ENCODE measurements around the gene PARD3B.

Gene PARD3B

DNA sequence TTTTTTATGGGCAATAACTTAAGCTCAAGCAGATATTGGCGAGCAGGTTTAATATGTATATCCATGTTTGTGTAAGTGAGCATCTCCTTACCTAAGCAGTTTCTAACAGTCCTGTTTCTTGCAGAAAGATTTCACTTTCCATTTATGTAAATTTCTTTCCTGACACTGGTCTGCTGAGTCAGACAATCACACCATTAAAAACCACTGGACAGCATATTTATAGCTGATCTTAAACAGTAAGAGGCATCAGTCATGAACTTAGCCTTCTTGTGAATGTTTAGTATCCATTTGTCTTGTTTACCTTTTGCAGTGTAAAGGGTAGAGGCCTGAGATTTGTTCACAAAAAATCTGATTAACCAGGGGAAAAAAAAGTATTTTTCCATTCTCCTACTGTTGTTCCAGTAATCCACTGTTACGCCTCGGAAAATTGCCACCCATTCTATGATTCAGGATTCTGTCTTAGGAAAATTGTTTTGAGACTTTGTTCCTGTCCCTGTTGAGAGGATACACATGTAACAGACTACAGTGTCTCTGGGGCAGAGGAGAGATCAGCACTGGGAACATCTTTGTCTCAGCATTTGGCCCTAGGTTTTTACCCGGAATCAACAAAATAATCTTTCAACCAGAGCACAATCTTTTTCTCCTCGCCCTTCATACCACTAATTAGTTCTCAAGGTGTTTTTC lies 616.0 kb downstream of the PARD3B start:
- TF ChIP-seq, protein P1, sequence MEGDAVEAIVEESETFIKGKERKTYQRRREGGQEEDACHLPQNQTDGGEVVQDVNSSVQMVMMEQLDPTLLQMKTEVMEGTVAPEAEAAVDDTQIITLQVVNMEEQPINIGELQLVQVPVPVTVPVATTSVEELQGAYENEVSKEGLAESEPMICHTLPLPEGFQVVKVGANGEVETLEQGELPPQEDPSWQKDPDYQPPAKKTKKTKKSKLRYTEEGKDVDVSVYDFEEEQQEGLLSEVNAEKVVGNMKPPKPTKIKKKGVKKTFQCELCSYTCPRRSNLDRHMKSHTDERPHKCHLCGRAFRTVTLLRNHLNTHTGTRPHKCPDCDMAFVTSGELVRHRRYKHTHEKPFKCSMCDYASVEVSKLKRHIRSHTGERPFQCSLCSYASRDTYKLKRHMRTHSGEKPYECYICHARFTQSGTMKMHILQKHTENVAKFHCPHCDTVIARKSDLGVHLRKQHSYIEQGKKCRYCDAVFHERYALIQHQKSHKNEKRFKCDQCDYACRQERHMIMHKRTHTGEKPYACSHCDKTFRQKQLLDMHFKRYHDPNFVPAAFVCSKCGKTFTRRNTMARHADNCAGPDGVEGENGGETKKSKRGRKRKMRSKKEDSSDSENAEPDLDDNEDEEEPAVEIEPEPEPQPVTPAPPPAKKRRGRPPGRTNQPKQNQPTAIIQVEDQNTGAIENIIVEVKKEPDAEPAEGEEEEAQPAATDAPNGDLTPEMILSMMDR (IDR thresholded peaks at IDR 0.05; ENCODE audit: low read depth, low read length, missing control alignments), result no peak
- Histone ChIP-seq H3K4me3 (ENCODE audit: low read depth, low read length) (no peak overlapping the region), H3K27ac (no peak overlapping the region), H3K27me3 (replicated peaks) (no peaks in the 10 kb centered on the region), H3K36me3 (replicated peaks) (no peaks in the 10 kb centered on the region)
- DNase-seq, result no peak
- in situ Hi-C loops (cut with HindIII; ENCODE audit: low pct_ligation_motif_present, low sequenced_read_pairs), result no loop called here

DNA sequence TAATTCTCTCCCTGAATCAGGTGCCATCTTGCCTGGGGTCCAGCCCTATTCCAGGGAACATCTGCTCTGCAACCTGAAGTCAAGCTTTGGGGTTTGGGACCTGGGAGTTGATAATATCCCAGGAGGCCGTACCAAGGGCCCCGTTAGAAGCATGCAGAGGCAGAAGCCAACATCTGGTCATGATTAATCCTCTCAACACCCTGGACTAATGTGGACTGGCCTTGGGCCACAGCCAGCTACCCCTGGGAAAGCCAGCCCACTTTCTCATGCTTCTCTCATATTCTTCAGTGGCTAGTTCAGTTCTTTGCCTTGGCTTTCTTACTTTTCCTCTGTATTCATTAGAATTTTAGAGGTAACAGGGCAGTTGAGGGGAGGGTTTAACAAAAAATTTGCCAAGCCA lies 621.5 kb downstream of the PARD3B start:
- Histone ChIP-seq H3K36me3 (replicated peaks) (no peaks in the 10 kb centered on the region), H3K27me3 (replicated peaks) (no peaks in the 10 kb centered on the region), H3K27ac (no peak overlapping the region), H3K4me3 (ENCODE audit: low read depth, low read length) (no peak overlapping the region)
- no peak for DNase-seq
- TF ChIP-seq, protein P1 (IDR thresholded peaks at IDR 0.05; ENCODE audit: low read depth, low read length, missing control alignments), result no peak
- in situ Hi-C loops (cut with HindIII; ENCODE audit: low pct_ligation_motif_present, low sequenced_read_pairs), result no loop called here

DNA sequence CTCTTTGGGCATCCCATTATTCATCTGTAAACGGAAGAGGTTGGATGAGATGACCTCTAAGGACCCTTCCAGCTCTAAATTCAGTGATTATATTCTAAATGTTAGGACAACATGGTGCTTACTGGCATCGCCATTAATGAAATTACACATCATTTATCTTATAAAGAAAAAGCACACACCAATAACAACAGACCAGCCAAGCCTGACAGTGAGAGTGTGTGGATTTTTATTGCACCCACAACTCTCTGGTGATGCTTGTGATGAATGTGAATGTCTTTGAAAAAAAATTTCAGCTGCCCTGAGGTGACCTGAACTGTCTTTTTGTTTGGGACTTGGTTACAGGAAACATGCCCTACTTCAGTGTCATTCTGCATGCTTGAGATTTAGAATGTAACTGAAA lies 623.7 kb downstream of the PARD3B start:
- in situ Hi-C loops (cut with HindIII; ENCODE audit: low pct_ligation_motif_present, low sequenced_read_pairs), result no loop called here
- Histone ChIP-seq H3K27ac (no peak overlapping the region), H3K4me3 (ENCODE audit: low read depth, low read length) (no peak overlapping the region), H3K36me3 (replicated peaks) (no peaks in the 10 kb centered on the region), H3K27me3 (replicated peaks) (no peaks in the 10 kb centered on the region)
- DNase-seq, result no peak
- TF ChIP-seq, protein P1 (IDR thresholded peaks at IDR 0.05; ENCODE audit: low read depth, low read length, missing control alignments), result no peak

DNA sequence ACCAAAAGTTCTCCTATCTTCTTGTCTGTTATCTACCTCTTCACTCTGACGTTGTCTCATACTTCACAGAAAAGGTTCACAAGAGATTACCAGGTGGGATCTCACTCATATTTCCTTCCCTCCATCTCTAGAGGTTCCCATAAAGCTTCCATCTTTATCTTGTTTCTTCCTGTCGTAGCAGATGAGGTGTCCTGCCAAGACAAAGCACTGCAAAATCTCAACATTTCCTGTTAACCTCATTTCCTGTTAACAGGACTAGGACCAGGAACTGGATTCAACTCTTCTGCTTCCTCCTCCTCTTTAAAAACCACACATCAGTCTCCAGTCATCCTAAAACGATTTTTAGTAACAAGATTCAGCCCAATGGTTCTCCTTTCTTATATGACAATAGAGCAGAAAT lies 624.2 kb downstream of the PARD3B start:
- H3K4me3 ChIP-seq (ENCODE audit: low read depth, low read length), result no peak overlapping the region
- in situ Hi-C loops (cut with HindIII; ENCODE audit: low pct_ligation_motif_present, low sequenced_read_pairs), result no loop called here
- no peaks in the 10 kb centered on the region for H3K27me3 ChIP-seq (replicated peaks)
- no peaks in the 10 kb centered on the region for H3K36me3 ChIP-seq (replicated peaks)
- DNase-seq, result no peak
- H3K27ac ChIP-seq, result no peak overlapping the region
- TF ChIP-seq, protein P1 (IDR thresholded peaks at IDR 0.05; ENCODE audit: low read depth, low read length, missing control alignments), result no peak

DNA sequence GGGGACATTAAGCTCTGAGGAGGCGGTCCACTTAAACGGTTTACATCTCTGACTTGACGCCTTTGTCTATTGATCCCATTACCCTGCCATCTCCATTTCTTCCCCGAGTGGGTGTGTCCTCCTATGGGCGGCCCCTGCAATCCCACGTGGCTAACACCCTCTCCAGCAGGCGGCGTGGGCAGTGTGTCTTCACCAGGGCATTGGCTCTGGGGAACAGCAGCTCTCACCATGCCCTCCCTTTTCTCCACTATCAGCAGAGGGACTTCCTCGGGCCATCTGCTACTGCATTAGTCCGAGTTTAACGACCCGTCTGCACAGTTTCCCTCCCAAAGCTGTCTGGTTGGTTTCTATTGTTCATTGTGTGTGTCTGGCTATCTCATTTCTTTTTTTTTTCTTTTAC lies 625.1 kb downstream of the PARD3B start:
- in situ Hi-C loops (cut with HindIII; ENCODE audit: low pct_ligation_motif_present, low sequenced_read_pairs), result no loop called here

More for the DNA sequence above, 625.1 kb downstream of the PARD3B start:
- Histone ChIP-seq H3K27ac (no peak overlapping the region), H3K27me3 (replicated peaks) (no peaks in the 10 kb centered on the region), H3K4me3 (ENCODE audit: low read depth, low read length) (no peak overlapping the region), H3K36me3 (replicated peaks) (no peaks in the 10 kb centered on the region)
- TF ChIP-seq, protein P1 (IDR thresholded peaks at IDR 0.05; ENCODE audit: low read depth, low read length, missing control alignments), result no peak
- DNase-seq, result no peak

All from brain microvascular endothelial cell (primary cell).